HG02981 (cell line): Measurements from ENCODE around the gene PADI1.

ENCODE experiments used
- ATAC-seq: cut with Tn5 transposase; IDR thresholded peaks from one replicate; pipeline ENCODE4 v1.9.1; 2021; ENCODE audit warnings: mild to moderate bottlenecking, moderate library complexity; ENCODE audit not compliant: unreplicated experiment

The PADI1 gene

GRCh38 chr1:17204546-17205440 is at the start of gene PADI1:
Gene PADI1, plus strand, starts transcription at chr1:17205128. Its CDS starts 90 bp downstream, at chr1:17205218.
- ATAC-seq = no peak

- ATAC-seq = no peak
Measured at GRCh38 chr1:17155257-17155920, 49.5 kb upstream of the PADI1 start.

GRCh38 chr1:17156108-17156507 is 48.8 kb upstream of the PADI1 start:
- no peak for ATAC-seq

- ATAC-seq = no peak
Measured at GRCh38 chr1:17158961-17159360, 46.0 kb upstream of the PADI1 start.

GRCh38 chr1:17161137-17161740 is 43.7 kb upstream of the PADI1 start:
- no peak for ATAC-seq

- no peak for ATAC-seq
Measured at GRCh38 chr1:17161926-17162800, 42.8 kb upstream of the PADI1 start.

- no peak for ATAC-seq
Measured at GRCh38 chr1:17162941-17163340, 42.0 kb upstream of the PADI1 start.

GRCh38 chr1:17163371-17163770 is 41.6 kb upstream of the PADI1 start:
- no peak for ATAC-seq

GRCh38 chr1:17163789-17164666 is 40.9 kb upstream of the PADI1 start:
- no peak for ATAC-seq

- no peak for ATAC-seq
Measured at GRCh38 chr1:17165823-17166222, 39.1 kb upstream of the PADI1 start.

GRCh38 chr1:17167041-17167785 is 37.7 kb upstream of the PADI1 start:
- ATAC-seq = no peak

- no peak for ATAC-seq
Measured at GRCh38 chr1:17167786-17168090, 37.2 kb upstream of the PADI1 start.

- ATAC-seq = no peak
Measured at GRCh38 chr1:17168091-17168876, 36.6 kb upstream of the PADI1 start.

GRCh38 chr1:17170571-17170970 is 34.4 kb upstream of the PADI1 start:
- no peak for ATAC-seq

- ATAC-seq = no peak
Measured at GRCh38 chr1:17173217-17173616, 31.7 kb upstream of the PADI1 start.

GRCh38 chr1:17176306-17177061 is 28.4 kb upstream of the PADI1 start:
- no peak for ATAC-seq

- ATAC-seq = no peak
Measured at GRCh38 chr1:17177651-17178050, 27.3 kb upstream of the PADI1 start.
